ENCODE measurements around the gene FLT3LG. TPM values are rescaled to one million over a fixed set of nuclear protein-coding genes. Genes with fewer than 3 reads are reported as not detected.
A peak's percentile ranks its signal among the peaks of the same experiment; 100 is the strongest.

The FLT3LG gene
- total RNA-seq, 2 experiments from 2014 or later = 280 to 297 TPM

DNA sequence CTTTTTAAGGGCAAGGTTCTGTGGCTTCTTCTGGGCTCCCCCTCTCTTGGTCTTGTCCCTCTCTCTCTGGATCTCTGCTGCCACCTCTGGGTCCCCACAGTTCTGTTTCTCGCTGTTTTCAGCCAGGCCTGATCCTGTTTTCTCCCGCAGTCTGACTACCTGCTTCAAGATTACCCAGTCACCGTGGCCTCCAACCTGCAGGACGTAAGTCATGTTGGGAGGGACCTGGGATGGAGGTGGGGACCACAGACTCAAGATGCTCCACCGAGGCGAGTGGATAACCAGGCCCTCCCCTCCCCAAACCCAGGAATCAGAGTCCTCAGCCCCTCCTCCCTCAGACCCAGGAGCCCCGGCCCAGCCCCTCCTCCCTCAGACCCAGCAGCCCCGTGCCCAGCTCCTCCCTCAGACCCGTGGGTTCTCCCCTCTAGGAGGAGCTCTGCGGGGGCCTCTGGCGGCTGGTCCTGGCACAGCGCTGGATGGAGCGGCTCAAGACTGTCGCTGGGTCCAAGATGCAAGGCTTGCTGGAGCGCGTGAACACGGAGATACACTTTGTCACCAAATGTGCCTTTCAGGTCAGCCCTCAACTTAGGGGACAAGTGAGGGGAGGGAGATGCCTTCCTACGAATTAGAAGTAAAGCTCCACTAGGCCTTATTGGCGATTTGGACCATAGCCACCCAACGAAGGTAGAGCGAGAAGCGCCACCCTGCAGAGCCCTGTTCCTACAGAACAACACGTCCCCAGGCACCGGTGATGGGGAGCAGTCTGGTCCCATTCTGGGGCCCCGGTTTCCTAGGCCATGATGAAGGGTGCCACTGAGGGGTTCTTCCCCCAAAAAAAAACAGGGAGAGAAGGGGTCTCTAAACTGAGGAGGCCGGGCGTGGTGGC is 2.2 kb downstream of the FLT3LG start:
- Mint-ChIP-seq H3K4me3 (peak overlapping the region; percentile 94), H3K9me3 (ENCODE audit: insufficient read depth) (no peaks in the 10 kb centered on the region), H3K27ac (peak overlapping the region; percentile 94), H3K4me1 (ENCODE audit: low read depth) (peaks cover 48% of the 10 kb centered on the region), H3K27me3 (ENCODE audit: low read depth) (no peaks in the 10 kb centered on the region), H3K36me3 (ENCODE audit: low read depth) (peaks cover 47% of the 10 kb centered on the region)
- POLR2A ChIA-PET = interaction anchor here (0.7 to 2.1 kb wide), 11 partner anchors 8 to 103 kb away, joined by 3 to 13 read pairs (median 4); partner anchors contain the start of genes ALDH16A1 and RPS11
- CTCF ChIA-PET = interaction anchor here (0.8 to 2.3 kb wide), 22 partner anchors 9 to 356 kb away, joined by 3 to 20 read pairs (median 4); partner anchors contain the start of genes NOSIP, PIH1D1, PPFIA3 and RPL13A
- ATAC-seq = peak; percentile 54
- peak; percentile 86 for DNase-seq

DNA sequence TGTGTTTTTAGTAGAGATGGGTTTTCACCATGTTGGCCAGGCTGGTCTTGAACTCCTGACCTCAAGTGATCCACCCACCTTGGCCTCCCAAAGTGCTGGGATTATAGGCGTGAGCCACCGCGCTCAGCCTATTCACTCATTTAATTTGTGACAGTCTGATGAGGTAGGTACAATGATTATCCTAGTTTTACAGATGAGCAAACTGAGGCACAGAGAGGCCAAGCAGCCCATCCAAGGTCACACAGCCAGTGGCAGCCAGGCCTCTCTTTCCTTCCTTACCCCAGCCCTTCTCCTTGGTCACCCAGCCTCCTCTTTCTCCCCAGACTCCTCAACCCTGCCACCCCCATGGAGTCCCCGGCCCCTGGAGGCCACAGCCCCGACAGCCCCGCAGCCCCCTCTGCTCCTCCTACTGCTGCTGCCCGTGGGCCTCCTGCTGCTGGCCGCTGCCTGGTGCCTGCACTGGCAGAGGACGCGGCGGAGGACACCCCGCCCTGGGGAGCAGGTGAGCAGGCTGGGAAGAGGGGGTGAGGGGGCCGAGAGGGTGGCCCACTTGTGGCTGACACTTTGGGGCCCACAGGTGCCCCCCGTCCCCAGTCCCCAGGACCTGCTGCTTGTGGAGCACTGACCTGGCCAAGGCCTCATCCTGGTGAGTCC is 6.1 kb downstream of the FLT3LG start:
- no peak overlapping the region for H3K4me3 Mint-ChIP-seq
- POLR2A ChIA-PET = no interaction called here
- H3K27ac Mint-ChIP-seq = no peak overlapping the region
- CTCF ChIA-PET = interaction anchor here (1.5 kb wide), 1 partner anchor 89 kb away, joined by 3 read pairs; no protein-coding TSS in a partner anchor
- H3K4me1 Mint-ChIP-seq (ENCODE audit: low read depth) = peaks cover 38% of the 10 kb centered on the region
- DNase-seq (no peak), ATAC-seq (no peak)
- H3K36me3 Mint-ChIP-seq (ENCODE audit: low read depth) = peaks cover 69% of the 10 kb centered on the region
- no peaks in the 10 kb centered on the region for H3K9me3 Mint-ChIP-seq (ENCODE audit: insufficient read depth)
- no peaks in the 10 kb centered on the region for H3K27me3 Mint-ChIP-seq (ENCODE audit: low read depth)

DNA sequence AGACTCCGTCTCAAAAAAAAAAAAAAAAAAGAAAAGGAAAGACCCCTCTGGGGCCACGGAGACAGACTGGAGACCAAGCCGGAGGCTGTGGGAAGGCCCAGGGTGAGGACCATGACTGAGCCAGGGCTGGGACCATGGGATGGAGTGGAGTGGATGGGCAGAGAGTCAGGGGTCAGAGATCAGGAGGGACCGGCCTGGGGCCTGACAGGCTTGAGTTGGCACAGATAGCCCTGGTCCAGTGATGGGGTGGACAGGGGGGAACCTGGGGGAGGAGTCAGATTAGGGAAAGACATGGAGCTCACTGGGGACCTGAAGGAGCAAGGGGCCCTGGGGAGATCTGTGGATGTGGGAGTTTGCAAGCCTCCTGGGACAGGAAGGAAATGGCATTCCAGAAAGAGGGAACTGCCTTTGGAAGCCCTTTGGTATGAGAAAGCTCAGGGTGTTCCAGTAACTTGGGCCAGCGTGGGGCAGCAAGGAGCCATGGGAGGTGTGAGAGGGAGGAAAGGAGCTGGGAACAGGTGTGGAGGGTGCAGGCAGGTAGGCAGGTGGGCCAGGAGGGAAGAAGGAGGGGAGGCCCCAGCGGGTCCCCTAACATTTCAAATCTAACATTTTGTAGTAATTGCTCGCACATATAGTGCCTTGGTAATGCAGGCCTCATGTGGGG is 7.1 kb downstream of the FLT3LG start:
- ChIA-PET CTCF (interaction anchor here (1.3 kb wide), 1 partner anchor 90 kb away, joined by 3 read pairs; no protein-coding TSS in a partner anchor), POLR2A (no interaction called here)
- Mint-ChIP-seq H3K27me3 (ENCODE audit: low read depth) (no peaks in the 10 kb centered on the region), H3K4me3 (no peak overlapping the region), H3K4me1 (ENCODE audit: low read depth) (peaks cover 42% of the 10 kb centered on the region), H3K36me3 (ENCODE audit: low read depth) (peaks cover 68% of the 10 kb centered on the region), H3K27ac (peak overlapping the region; percentile 68), H3K9me3 (ENCODE audit: insufficient read depth) (no peaks in the 10 kb centered on the region)
- ATAC-seq = no peak
- DNase-seq = no peak

DNA sequence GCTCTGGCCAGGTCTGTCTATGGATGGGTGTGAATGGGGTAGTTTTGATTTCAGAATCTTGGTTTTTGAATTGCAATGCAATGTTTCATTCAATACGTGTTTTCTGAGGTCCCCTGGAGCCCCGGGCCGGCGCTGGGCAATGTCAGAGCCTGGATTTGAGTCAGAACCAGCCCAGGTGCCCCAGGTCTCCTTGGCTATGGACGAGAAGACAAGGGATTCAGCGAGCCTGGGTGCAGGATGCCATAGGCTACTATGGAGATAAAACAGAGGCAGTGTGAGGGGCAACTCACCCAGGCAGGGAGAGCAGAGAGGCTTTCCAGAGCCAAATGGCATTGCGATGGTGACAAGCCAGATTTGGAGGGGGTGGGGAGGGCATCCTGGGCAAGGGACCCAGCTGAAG is 12.2 kb downstream of the FLT3LG start:
- CTCF ChIA-PET = interaction anchor here (1.3 to 2.3 kb wide), 2 partner anchors 10 to 94 kb away, joined by 3 to 13 read pairs; no protein-coding TSS in a partner anchor
- Mint-ChIP-seq H3K27ac (peak overlapping the region; percentile 96), H3K4me3 (peak overlapping the region; percentile 29), H3K9me3 (ENCODE audit: insufficient read depth) (no peaks in the 10 kb centered on the region), H3K4me1 (ENCODE audit: low read depth) (peaks cover 47% of the 10 kb centered on the region), H3K36me3 (ENCODE audit: low read depth) (peaks cover 88% of the 10 kb centered on the region), H3K27me3 (ENCODE audit: low read depth) (no peaks in the 10 kb centered on the region)
- DNase-seq (no peak), ATAC-seq (no peak)
- POLR2A ChIA-PET = interaction anchor here (2.1 kb wide), 1 partner anchor 10 kb away, joined by 7 read pairs; no protein-coding TSS in a partner anchor

DNA sequence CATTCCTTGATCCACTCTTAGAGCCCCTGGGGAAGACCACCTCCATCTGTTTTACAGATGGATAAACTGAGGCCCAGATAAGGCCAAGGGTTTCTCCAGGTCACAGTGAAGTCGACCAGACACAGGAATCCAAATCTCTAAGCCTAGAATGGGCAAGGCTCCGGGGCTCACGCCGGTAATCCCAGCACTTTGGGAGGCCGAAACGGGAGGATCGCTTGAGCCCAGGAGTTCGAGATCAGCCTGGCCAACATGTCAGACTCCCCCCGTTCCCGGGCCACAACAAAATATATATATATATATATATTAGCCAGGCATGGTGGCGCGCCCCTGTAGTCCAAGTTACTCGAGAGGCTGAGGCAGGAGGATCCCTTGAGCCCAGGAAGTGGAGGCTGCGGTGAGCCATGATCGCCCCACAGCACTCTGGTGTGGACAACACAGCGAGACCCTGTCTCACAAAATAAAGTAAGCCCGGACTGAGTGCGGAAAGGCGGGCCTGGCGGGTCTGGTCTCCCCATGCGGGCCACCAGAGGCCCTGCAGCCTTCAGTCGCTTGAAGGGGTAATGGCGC is 12.8 kb downstream of the FLT3LG start:
- no peaks in the 10 kb centered on the region for H3K9me3 Mint-ChIP-seq (ENCODE audit: insufficient read depth)
- ChIA-PET CTCF (interaction anchor here (1.1 to 2.3 kb wide), 4 partner anchors 11 to 95 kb away, joined by 3 to 13 read pairs (median 6); partner anchors contain the start of gene FLT3LG), POLR2A (interaction anchor here (1.0 to 2.1 kb wide), 5 partner anchors 8 to 154 kb away, joined by 3 to 7 read pairs (median 3); partner anchors contain the start of gene ALDH16A1)
- DNase-seq = no peak
- peak overlapping the region; percentile 96 for H3K27ac Mint-ChIP-seq
- H3K36me3 Mint-ChIP-seq (ENCODE audit: low read depth) = peaks cover 90% of the 10 kb centered on the region
- H3K27me3 Mint-ChIP-seq (ENCODE audit: low read depth) = no peaks in the 10 kb centered on the region
- H3K4me3 Mint-ChIP-seq = peak overlapping the region; percentile 98
- no peak for ATAC-seq
- peaks cover 49% of the 10 kb centered on the region for H3K4me1 Mint-ChIP-seq (ENCODE audit: low read depth)

DNA sequence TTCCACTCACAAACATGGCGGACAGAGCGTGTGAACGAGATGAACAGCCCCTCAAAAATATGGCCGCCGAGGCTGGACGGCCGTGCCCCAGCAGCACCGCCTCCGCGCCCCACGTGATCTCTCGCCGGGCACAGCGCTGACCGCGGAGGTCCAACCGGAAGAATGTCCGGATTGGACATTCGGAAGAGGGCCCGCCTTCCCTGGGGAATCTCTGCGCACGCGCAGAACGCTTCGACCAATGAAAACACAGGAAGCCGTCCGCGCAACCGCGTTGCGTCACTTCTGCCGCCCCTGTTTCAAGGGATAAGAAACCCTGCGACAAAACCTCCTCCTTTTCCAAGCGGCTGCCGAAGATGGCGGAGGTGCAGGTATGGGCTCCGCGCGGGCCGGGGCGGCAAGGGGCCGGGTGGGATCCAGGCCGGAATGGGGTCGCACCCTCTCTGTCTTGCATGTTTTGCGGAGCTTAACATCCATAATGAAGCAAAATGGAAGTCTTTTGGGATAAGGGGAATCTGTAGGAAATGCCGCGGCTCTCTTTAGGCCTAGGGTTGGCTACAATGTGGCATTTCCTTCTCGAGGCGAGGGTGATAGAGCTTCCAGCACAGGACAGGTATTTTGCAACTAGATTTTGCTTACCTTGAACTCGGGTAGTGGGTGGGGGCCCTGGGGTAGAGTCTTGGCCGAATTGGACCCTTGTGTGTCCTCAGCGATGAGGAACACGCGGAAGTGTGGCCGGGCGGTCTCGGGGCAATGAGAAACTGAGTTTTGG is 13.4 kb downstream of the FLT3LG start, which contains the start of gene RPL13A:
Gene RPL13A, plus strand, starts transcription at position 332 of the 769 bp plus-strand sequence. Its CDS starts 22 bp downstream, at position 354.
- ChIA-PET POLR2A (interaction anchor here (0.7 to 2.2 kb wide), 11 partner anchors 9 to 153 kb away, joined by 3 to 7 read pairs (median 4); partner anchors contain the start of genes ALDH16A1 and PIH1D1), CTCF (interaction anchor here (1.1 to 2.2 kb wide), 8 partner anchors 9 to 81 kb away, joined by 3 to 12 read pairs (median 4); partner anchors contain the start of gene FLT3LG)
- H3K9me3 Mint-ChIP-seq (ENCODE audit: insufficient read depth) = no peaks in the 10 kb centered on the region
- peak within 1 kb of the TSS; percentile 96 for H3K27ac Mint-ChIP-seq
- H3K4me1 Mint-ChIP-seq (ENCODE audit: low read depth) = peaks cover 53% of the 10 kb centered on the region
- peak; percentile 100 for DNase-seq
- peaks cover 90% of the 10 kb centered on the region for H3K36me3 Mint-ChIP-seq (ENCODE audit: low read depth)
- peak; percentile 89 for ATAC-seq
- H3K4me3 Mint-ChIP-seq = peak within 1 kb of the TSS; percentile 98
- no peaks in the 10 kb centered on the region for H3K27me3 Mint-ChIP-seq (ENCODE audit: low read depth)

DNA sequence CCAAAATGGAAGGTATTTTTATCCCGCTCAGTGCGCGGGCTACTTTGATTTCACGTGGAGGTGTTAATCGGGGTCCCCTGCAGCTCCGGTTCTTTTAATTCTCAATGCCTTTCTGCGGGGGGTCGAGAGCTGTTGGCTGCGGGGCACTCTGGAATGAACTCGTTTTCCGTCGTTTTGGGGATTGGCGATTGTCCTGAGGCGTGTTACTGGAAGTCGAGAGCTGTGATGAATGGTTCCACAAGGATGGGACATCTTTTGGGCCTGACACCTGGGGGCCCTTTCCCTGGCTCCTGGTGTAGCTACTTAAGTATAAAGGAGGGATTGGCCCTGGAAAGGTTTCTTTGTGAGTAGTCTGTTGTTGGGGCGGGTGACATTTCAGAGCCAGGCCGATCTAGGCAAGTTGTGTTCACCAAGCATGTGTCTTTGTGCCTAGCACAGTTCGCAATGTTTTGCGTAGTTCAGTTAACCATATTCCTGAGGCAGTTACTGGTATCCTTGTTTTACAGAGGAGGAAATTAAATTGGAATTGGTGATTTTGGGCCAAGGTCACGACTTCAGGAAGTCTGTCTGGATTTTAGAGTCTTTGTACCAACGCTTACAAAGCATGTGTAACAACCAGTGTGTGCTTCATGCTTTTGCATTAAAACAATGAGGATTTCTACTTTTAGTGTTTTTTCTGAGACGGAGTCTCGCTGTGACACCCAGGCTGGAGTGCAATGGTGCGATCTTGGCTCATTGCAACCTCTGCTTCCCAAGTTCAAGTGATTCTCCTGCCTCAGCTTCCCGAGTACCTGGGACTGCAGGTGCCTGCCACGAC is 14.2 kb downstream of the FLT3LG start:
- ATAC-seq (no peak), DNase-seq (no peak)
- Mint-ChIP-seq H3K4me1 (ENCODE audit: low read depth) (peaks cover 60% of the 10 kb centered on the region), H3K4me3 (peak overlapping the region; percentile 98), H3K27ac (peak overlapping the region; percentile 96), H3K36me3 (ENCODE audit: low read depth) (peaks cover 94% of the 10 kb centered on the region), H3K9me3 (ENCODE audit: insufficient read depth) (no peaks in the 10 kb centered on the region), H3K27me3 (ENCODE audit: low read depth) (no peaks in the 10 kb centered on the region)
- ChIA-PET CTCF (interaction anchor here (0.8 to 2.2 kb wide), 10 partner anchors 9 to 80 kb away, joined by 3 to 12 read pairs (median 3); partner anchors contain the start of gene FLT3LG), POLR2A (interaction anchor here (0.7 to 2.2 kb wide), 12 partner anchors 10 to 362 kb away, joined by 3 to 7 read pairs (median 4); partner anchors contain the start of genes ALDH16A1 and PIH1D1)

DNA sequence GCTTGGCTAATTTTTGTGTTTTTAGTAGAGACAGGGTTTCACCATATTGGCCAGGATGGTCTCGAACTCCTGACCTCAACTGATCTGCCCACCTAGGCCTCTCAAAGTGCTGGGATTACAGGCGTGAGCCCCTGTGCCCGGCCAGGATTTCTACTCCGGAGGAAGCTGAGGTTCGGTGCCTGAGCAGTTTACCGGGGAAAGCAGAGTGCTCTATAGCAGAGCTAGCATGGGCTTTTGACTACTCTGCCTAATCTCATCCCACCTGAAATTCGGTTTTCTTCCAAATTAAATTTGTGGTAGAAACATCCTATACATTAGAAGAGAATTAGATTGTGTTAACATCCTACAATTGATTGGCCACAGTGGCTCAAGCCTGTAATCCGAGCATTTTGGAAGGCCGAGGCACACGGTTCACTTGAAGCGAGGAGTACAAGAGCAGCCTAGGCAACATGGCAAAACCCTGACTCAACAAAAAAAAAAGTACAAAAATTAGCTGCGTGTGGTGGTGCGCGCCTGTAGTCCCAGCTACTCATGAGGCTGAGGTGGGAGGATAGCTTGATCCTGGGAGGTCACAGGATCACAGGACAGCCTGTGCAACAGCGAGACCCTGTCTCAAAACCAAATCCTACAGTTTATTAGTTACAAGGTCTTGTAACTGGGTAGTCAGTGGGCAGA is 15.0 kb downstream of the FLT3LG start:
- ATAC-seq (no peak), DNase-seq (no peak)
- CTCF ChIA-PET = interaction anchor here (0.7 to 2.2 kb wide), 9 partner anchors 9 to 98 kb away, joined by 3 to 12 read pairs (median 3); partner anchors contain the start of gene FLT3LG
- Mint-ChIP-seq H3K27ac (peak overlapping the region; percentile 96), H3K27me3 (ENCODE audit: low read depth) (no peaks in the 10 kb centered on the region), H3K4me3 (peak overlapping the region; percentile 98), H3K9me3 (ENCODE audit: insufficient read depth) (no peaks in the 10 kb centered on the region), H3K4me1 (ENCODE audit: low read depth) (peaks cover 60% of the 10 kb centered on the region), H3K36me3 (ENCODE audit: low read depth) (peaks cover 90% of the 10 kb centered on the region)
- POLR2A ChIA-PET = interaction anchor here (0.6 to 2.2 kb wide), 7 partner anchors 13 to 362 kb away, joined by 3 to 7 read pairs (median 4); partner anchors contain the start of genes FLT3LG and PIH1D1

DNA sequence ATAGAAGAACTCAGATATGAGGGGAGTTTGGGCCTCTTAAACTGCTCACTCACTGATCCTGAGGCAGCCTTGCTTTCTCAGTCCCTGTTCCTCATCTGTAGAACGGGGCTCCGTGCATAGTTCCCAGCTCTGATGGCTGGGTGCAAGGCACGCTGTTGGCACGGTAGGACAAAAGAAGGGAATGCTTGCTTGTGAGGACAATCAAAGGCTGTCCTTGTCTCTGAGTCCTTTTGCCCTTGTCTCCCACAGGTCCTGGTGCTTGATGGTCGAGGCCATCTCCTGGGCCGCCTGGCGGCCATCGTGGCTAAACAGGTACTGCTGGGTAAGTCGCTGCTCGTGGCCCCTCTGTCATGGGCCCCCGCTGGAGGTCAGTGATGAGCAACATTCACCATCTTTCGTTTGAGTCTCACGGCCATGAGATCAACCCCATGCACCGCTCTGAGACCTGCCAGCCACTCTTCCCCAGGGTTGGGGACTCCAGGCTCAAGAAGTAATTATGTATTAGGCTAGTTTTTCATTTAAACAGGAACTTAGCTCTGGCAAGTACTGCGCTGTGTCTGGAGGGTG is 15.7 kb downstream of the FLT3LG start:
- DNase-seq = peak; percentile 46
- no peaks in the 10 kb centered on the region for H3K27me3 Mint-ChIP-seq (ENCODE audit: low read depth)
- POLR2A ChIA-PET = interaction anchor here (0.8 to 2.2 kb wide), 3 partner anchors 13 to 91 kb away, joined by 3 to 7 read pairs (median 4); partner anchors contain the start of gene FLT3LG

More for the DNA sequence above, 15.7 kb downstream of the FLT3LG start:
- H3K4me3 Mint-ChIP-seq = peak overlapping the region; percentile 98
- CTCF ChIA-PET = interaction anchor here (0.9 to 2.2 kb wide), 3 partner anchors 57 to 98 kb away, joined by 3 to 12 read pairs (median 3); no protein-coding TSS in a partner anchor
- peaks cover 59% of the 10 kb centered on the region for H3K4me1 Mint-ChIP-seq (ENCODE audit: low read depth)
- no peaks in the 10 kb centered on the region for H3K9me3 Mint-ChIP-seq (ENCODE audit: insufficient read depth)
- H3K36me3 Mint-ChIP-seq (ENCODE audit: low read depth) = peaks cover 85% of the 10 kb centered on the region
- ATAC-seq = no peak
- H3K27ac Mint-ChIP-seq = peak overlapping the region; percentile 96

Data from activated CD8-positive, alpha-beta T cell treated with anti-CD3 and anti-CD28 coated beads, Interleukin-2, amount 10 ng/mL, durations not matched to agents 7 days and 5 days (primary cell).